ENCODE results near the gene NOX3. TPM values are rescaled to one million over a fixed set of nuclear protein-coding genes. Genes with fewer than 3 reads are reported as not detected.

The NOX3 gene
- total RNA-seq, 1 donor from 2014 or later = not detected

GRCh38 chr6:155351273-155352129 is 104.1 kb downstream of the NOX3 start:
- DNase-seq (no peak), ATAC-seq (no peak)
- intact Hi-C loops (cut with micrococcal nuclease) = no loop called here

- DNase-seq = no peak
- intact Hi-C loops (cut with micrococcal nuclease) = no loop called here
- no peak for ATAC-seq
Measured at GRCh38 chr6:155349956-155350355, 105.7 kb downstream of the NOX3 start.

- no peak for ATAC-seq
- DNase-seq = no peak
- intact Hi-C loops (cut with micrococcal nuclease) = no loop called here
Measured at GRCh38 chr6:155349129-155349528, 106.5 kb downstream of the NOX3 start.

GRCh38 chr6:155347800-155348199 is 107.8 kb downstream of the NOX3 start:
- intact Hi-C loops (cut with micrococcal nuclease) = no loop called here
- ATAC-seq = no peak
- DNase-seq = no peak

- intact Hi-C loops (cut with micrococcal nuclease) = no loop called here
- DNase-seq (no peak), ATAC-seq (no peak)
Measured at GRCh38 chr6:155346957-155347356, 108.7 kb downstream of the NOX3 start.

Other genes starting within 250 kb of the NOX3 start
- gene CLDN20, start 191.8 kb downstream of the NOX3 start, total RNA-seq = not detected
- gene TFB1M, start 141.4 kb downstream of the NOX3 start, total RNA-seq = 16.8 TPM

Data from left ventricle myocardium superior (tissue), 1 donor.